Hypothalamus (tissue), 51 donors: ENCODE data around the gene TCN2.
"Not testable (repeated sequence)": the region's sequence is repeated elsewhere in the genome, so short reads cannot be mapped to it uniquely, and the experiment has no call there.

Experiments used
- DNase-seq, 51 donors: peaks; one replicate each; lab custom pipeline; 2025; lab: John Stamatoyannopoulos, UW

TCN2 gene

DNA sequence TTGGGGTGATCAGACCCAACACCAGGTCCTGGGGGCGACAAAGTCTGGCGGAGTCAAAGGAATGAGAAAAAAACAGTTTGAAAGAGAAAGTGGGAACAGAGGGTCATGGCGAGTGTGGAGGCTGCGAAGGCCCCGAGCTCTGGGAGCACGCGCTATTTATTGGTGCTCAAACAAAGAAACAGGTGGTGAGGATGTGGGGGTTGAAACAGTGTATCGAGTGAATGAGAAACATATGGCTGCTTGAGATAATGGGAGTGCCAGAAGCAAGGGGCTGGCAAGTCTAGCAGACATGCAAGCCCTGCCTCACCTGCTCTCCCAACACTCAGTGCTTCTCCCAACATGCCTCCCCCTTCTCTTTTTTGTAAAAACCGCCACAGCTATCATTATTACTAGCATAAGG lies 68.5 kb downstream of the TCN2 start:
- DNase-seq: no peak

- not testable (repeated sequence) for DNase-seq
Observed at GRCh38 chr22:30676565-30676964, 69.6 kb downstream of the TCN2 start.
